ENCODE measurements around the gene ZGPAT. TPM values are rescaled to one million over a fixed set of nuclear protein-coding genes. Genes with fewer than 3 reads are reported as not detected.

ZGPAT gene
- total RNA-seq, 1 experiment from 2014 or later, result 27.6 TPM

DNA sequence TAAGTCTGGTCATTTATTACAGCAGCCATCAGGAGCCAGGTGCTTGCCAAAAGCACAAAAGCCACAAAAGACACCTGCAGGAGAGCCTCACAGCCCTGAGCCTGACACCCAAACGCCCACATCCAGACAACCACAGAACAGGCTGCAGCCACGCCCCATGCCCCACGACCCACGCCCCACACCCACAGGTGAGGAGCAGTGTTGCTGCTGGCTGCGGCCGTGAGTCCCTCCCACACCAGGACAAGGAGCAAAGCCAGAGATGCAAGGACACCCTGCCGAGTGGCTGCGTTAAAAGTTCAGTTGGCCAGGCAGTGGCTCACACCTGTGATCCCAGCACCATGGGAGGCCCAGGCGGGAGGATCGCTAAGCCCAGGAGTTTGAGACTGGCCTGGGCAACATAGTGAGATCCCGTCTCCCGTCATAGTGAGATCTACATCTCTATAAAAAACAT is 74.7 kb downstream of the ZGPAT start:
- peak overlapping the region in 1 of 3 experiments; percentile 44; a peak in 2 of 7 replicates for H3K27ac Mint-ChIP-seq
- peaks cover 7 to 9% of the 10 kb centered on the region in 2 experiments; a peak in 3 of 4 replicates for H3K4me1 Mint-ChIP-seq
- H4K91ac ChIP-seq (ENCODE audit: insufficient read length, low read depth, low read length), result no peak overlapping the region
- H2AFZ ChIP-seq (ENCODE audit: low read length), result no peak overlapping the region
- no peak overlapping the region for H3K18ac ChIP-seq (ENCODE audit: insufficient read length, low read depth, low read length)
- no peaks in the 10 kb centered on the region for H3K9me3 ChIP-seq (ENCODE audit: control insufficient read depth, low read depth, low read length)
- no peak overlapping the region for H4K8ac ChIP-seq (replicated peaks; ENCODE audit: insufficient read length, low read depth, low read length)
- H2BK15ac ChIP-seq (ENCODE audit: low read depth, low read length), result no peak overlapping the region
- no peak overlapping the region for H3K4me2 ChIP-seq (ENCODE audit: insufficient read depth, insufficient read length, low read length)
- no peak overlapping the region for H3K4ac ChIP-seq (ENCODE audit: low read depth, low read length)
- H3K23ac ChIP-seq (ENCODE audit: insufficient read length, low read depth, low read length), result no peak overlapping the region
- H3K4me3 Mint-ChIP-seq, result peak overlapping the region in 1 of 2 experiments; percentile 14; a peak in 1 of 5 replicates
- H3K27ac ChIP-seq (ENCODE audit: insufficient read length, low read depth, low read length), result no peak overlapping the region
- H3T11ph ChIP-seq (ENCODE audit: low read length), result no peak overlapping the region
- no peak overlapping the region for H4K5ac ChIP-seq (ENCODE audit: insufficient read length, low read depth, low read length)
- H3K14ac ChIP-seq (ENCODE audit: insufficient read depth, low read length), result no peak overlapping the region
- H2BK5ac ChIP-seq (ENCODE audit: insufficient read length, low read length), result no peak overlapping the region
- no peak overlapping the region for H3K56ac ChIP-seq (ENCODE audit: insufficient read length, low read depth, low read length)
- no CpG with 5 or more reads among the region's 12 CpGs for WGBS (ENCODE audit: extremely low coverage, insufficient read length, low lambda C conversion rate)
- H2BK12ac ChIP-seq (ENCODE audit: insufficient read length, low read depth, low read length), result no peak overlapping the region
- H3K79me2 ChIP-seq (ENCODE audit: insufficient read depth, low read length), result peaks cover 2% of the 10 kb centered on the region; the same call in 1 of the 2 replicates
- no peaks in the 10 kb centered on the region for H4K20me1 ChIP-seq (ENCODE audit: control insufficient read depth, insufficient read depth, insufficient read length)
- no peaks in the 10 kb centered on the region for H3K4me1 ChIP-seq (ENCODE audit: insufficient read depth, low read length)
- H3K36me3 Mint-ChIP-seq (ENCODE audit: insufficient read depth in 1 of 3, low read depth in 3 of 3), result peaks cover 0 to 16% (median 8%) of the 10 kb centered on the region in 3 experiments; a peak in 4 of 7 replicates
- H3K27me3 ChIP-seq (ENCODE audit: insufficient read depth, low read length), result no peaks in the 10 kb centered on the region
- no peak overlapping the region for H2BK120ac ChIP-seq (ENCODE audit: low read depth, low read length, poor library complexity, severe bottlenecking)
- no peaks in the 10 kb centered on the region for H3K23me2 ChIP-seq (ENCODE audit: insufficient read length, low read depth, low read length, poor library complexity, severe bottlenecking)
- H3K9me3 Mint-ChIP-seq, result no peaks in the 10 kb centered on the region
- no peak for DNase-seq
- H2BK20ac ChIP-seq (ENCODE audit: low read depth, low read length, poor library complexity, severe bottlenecking), result no peak overlapping the region
- no peaks in the 10 kb centered on the region; the same call in 1 of the 2 replicates for H3K27me3 Mint-ChIP-seq (ENCODE audit: low read depth)
- TF ChIP-seq CTCF (conservative IDR thresholded peaks at IDR 0.05), result no peak
- H2AK5ac ChIP-seq (ENCODE audit: insufficient read length, low read length), result no peak overlapping the region
- H3K79me1 ChIP-seq (ENCODE audit: insufficient read depth, low read depth, low read length, poor library complexity, severe bottlenecking), result peaks cover 5% of the 10 kb centered on the region
- H3K9ac ChIP-seq (ENCODE audit: extremely low read depth, insufficient read length, low read length), result no peak overlapping the region

Measured in H9 (cell line).